HCT116 (cell line): Measurements from ENCODE around the gene UVRAG. TPM values are rescaled to one million over a fixed set of nuclear protein-coding genes. Genes with fewer than 3 reads are reported as not detected.

Experiments used
- ATAC-seq: fragments of 200-7000 bp; cut with Tn5 transposase; 2 replicates; pipeline ENCODE4 v1.9.1; 2020; ENCODE audit warnings: mild to moderate bottlenecking, moderate library complexity
- BruUV-seq: library from RNA; stranded (reverse); fragments of 400-500 nt; replicated peaks from 2 replicates; lab custom pipeline; 2021; lab: Mats Ljungman, UMichigan
- CTCF ChIA-PET: fragments of 300-600 bp; sonication (Branson Sonifier 250); formaldehyde crosslinking; loops from one replicate; lab custom pipeline; 2021; ENCODE audit warnings: antibody characterized with exemption; lab: Charles Lee
- POLR2A ChIA-PET: fragments of 300-600, 350-600 bp; sonication (Branson Sonifier 250); formaldehyde crosslinking; loops from one replicate; lab custom pipeline; 2021; ENCODE audit warnings: antibody characterized with exemption; lab: Charles Lee
- RAD21 ChIA-PET, 2 experiments: fragments of 300-600 bp; sonication (Branson Sonifier 250); formaldehyde crosslinking; loops; one replicate each; lab custom pipeline; 2023; ENCODE audit warnings: low total read pairs in 2 of 2; ENCODE audit not compliant: uncharacterized antibody in 2 of 2, unreplicated experiment in 2 of 2, low non-redundant PET in 1 of 2; lab: Charles Lee
- DNase-seq: peaks from one replicate; pipeline ENCODE4 v3.0.0-alpha.2; 2010; ENCODE audit warnings: low read depth, low spot score
- H2AFZ ChIP-seq: fragments of 200-600 bp; shearing (Covaris generic), sonication (generic); 2 replicates; pipeline ENCODE4 v1.6.1; 2017; ENCODE audit warnings: low read depth, mixed run types, mixed read lengths, antibody characterized with exemption, low read length; ENCODE audit not compliant: poor library complexity, severe bottlenecking
- H3K27ac ChIP-seq: 2 replicates; pipeline ENCODE4 v1.5.1; 2012; ENCODE audit warnings: low read depth, low read length
- H3K27me3 ChIP-seq: fragments of 200-600 bp; sonication (generic); 2 replicates; pipeline ENCODE4 v1.6.1; 2016; ENCODE audit warnings: mixed run types, low read length, mixed read lengths; ENCODE audit not compliant: insufficient read depth
- H3K36me3 ChIP-seq, 2 experiments: fragments of 200-500 bp in 1 of 2; fragments of 200-600 bp in 1 of 2; sonication (Bioruptor generic) in 1 of 2; sonication (generic) in 1 of 2; 2 replicates each; pipeline versions ENCODE4 v1.5.1 to v1.6.1; 2014 to 2016; ENCODE audit warnings: low read length in 2 of 2, inconsistent platforms in 1 of 2, mixed read lengths in 1 of 2, mixed run types in 1 of 2; ENCODE audit not compliant: insufficient read depth in 2 of 2, control insufficient read depth in 1 of 2
- H3K4me1 ChIP-seq, 2 experiments: fragments of 200-600 bp in 1 of 2; sonication (generic) in 1 of 2; 2 replicates each; pipeline versions ENCODE4 v1.5.1 to v1.6.1; 2012 to 2017; ENCODE audit warnings: low read length in 2 of 2, inconsistent platforms in 1 of 2, mild to moderate bottlenecking in 1 of 2, mixed read lengths in 1 of 2, mixed run types in 1 of 2, moderate library complexity in 1 of 2; ENCODE audit not compliant: insufficient read depth in 2 of 2, control insufficient read depth in 1 of 2
- H3K4me2 ChIP-seq: fragments of 200-600 bp; sonication (generic); 2 replicates; pipeline ENCODE4 v1.6.1; 2017; ENCODE audit warnings: mixed run types, low read length, mixed read lengths
- H3K4me3 ChIP-seq, 2 experiments: fragments of 200-600 bp in 1 of 2; sonication (generic) in 1 of 2; replicated peaks in 1 of 2; 2 replicates each; pipeline ENCODE4 v1.5.1; 2011 to 2016; ENCODE audit warnings: low read length in 2 of 2, control low read depth in 1 of 2, low read depth in 1 of 2, mild to moderate bottlenecking in 1 of 2, mixed read lengths in 1 of 2, mixed run types in 1 of 2
- H3K79me2 ChIP-seq: fragments of 200-600 bp; sonication (generic); 2 replicates; pipeline ENCODE4 v1.6.1; 2017; ENCODE audit warnings: mild to moderate bottlenecking, mixed run types, low read length, moderate library complexity, mixed read lengths; ENCODE audit not compliant: insufficient read depth
- H3K9ac ChIP-seq: fragments of 200-600 bp; sonication (generic); 2 replicates; pipeline ENCODE4 v1.6.1; 2016; ENCODE audit warnings: low read length, mixed read lengths
- H3K9me2 ChIP-seq: fragments of 200-600 bp; sonication (generic), shearing (Covaris generic); 2 replicates; pipeline ENCODE4 v1.6.1; 2017; ENCODE audit warnings: mixed run types, mild to moderate bottlenecking, moderate library complexity; ENCODE audit not compliant: insufficient read depth
- H3K9me3 ChIP-seq, 2 experiments: fragments of 200-500 bp in 1 of 2; fragments of 200-600 bp in 1 of 2; sonication (Bioruptor generic) in 1 of 2; sonication (generic) in 1 of 2; 2 replicates each; pipeline ENCODE4 v1.6.1; 2014 to 2017; ENCODE audit warnings: low read length in 2 of 2, mixed read lengths in 2 of 2, inconsistent platforms in 1 of 2, low read depth in 1 of 2, mild to moderate bottlenecking in 1 of 2, mixed run types in 1 of 2, moderate library complexity in 1 of 2; ENCODE audit not compliant: control insufficient read depth in 1 of 2, insufficient read depth in 1 of 2
- H4K20me1 ChIP-seq: fragments of 200-600 bp; sonication (generic), shearing (Covaris generic); 2 replicates; pipeline ENCODE4 v1.6.1; 2017; ENCODE audit warnings: mixed run types, mild to moderate bottlenecking, moderate library complexity; ENCODE audit not compliant: insufficient read depth
- CBX3 ChIP-seq: IDR thresholded peaks from 2 replicates; pipeline ENCODE4 v1.6.1; 2012; ENCODE audit warnings: low read depth
- CEBPB ChIP-seq: IDR thresholded peaks from 2 replicates; pipeline ENCODE4 v1.6.1; 2012; ENCODE audit warnings: low read depth
- EZH2 ChIP-seq: fragments of 200-600 bp; sonication (generic); IDR thresholded peaks from 2 replicates; pipeline ENCODE4 v1.6.1; 2017; ENCODE audit warnings: antibody characterized with exemption, mixed run types
- EZH2phosphoT487 ChIP-seq: fragments of 200-600 bp; IDR thresholded peaks from 2 replicates; pipeline ENCODE4 v1.6.1; 2018; ENCODE audit warnings: antibody characterized with exemption, borderline replicate concordance
- FOSL1 ChIP-seq: IDR thresholded peaks from 2 replicates; pipeline ENCODE4 v1.6.1; 2012; ENCODE audit warnings: low read depth
- POLR2A ChIP-seq: IDR thresholded peaks from 2 replicates; pipeline ENCODE4 v1.7.0; 2011; ENCODE audit warnings: borderline replicate concordance; ENCODE audit not compliant: insufficient read depth, insufficient read length; ENCODE audit errors: extremely low read depth
- RAD21 ChIP-seq: IDR thresholded peaks from 2 replicates; pipeline ENCODE4 v1.6.1; 2012; ENCODE audit warnings: low read depth, mild to moderate bottlenecking
- SP1 ChIP-seq: IDR thresholded peaks from 2 replicates; pipeline ENCODE4 v1.6.1; 2012; ENCODE audit warnings: low read depth
- SRF ChIP-seq: IDR thresholded peaks from 2 replicates; pipeline ENCODE4 v1.6.1; 2012; ENCODE audit warnings: low read depth
- YY1 ChIP-seq: IDR thresholded peaks from 2 replicates; pipeline ENCODE4 v1.6.1; 2011; ENCODE audit warnings: low read length, low read depth, moderate library complexity, mild to moderate bottlenecking; ENCODE audit not compliant: insufficient replicate concordance; ENCODE audit errors: extremely low read depth
- ZFX ChIP-seq: fragments of 450-650 bp; IDR thresholded peaks from 2 replicates; pipeline ENCODE4 v1.6.1; 2017
- ZNF274 ChIP-seq: fragments of 200-500 bp; sonication (Bioruptor generic); IDR thresholded peaks from 2 replicates; pipeline ENCODE4 v1.6.1; 2014; ENCODE audit warnings: mild to moderate bottlenecking, low read depth, low read length, inconsistent platforms
- intact Hi-C: fragments of 100-400 bp; cut with micrococcal nuclease; formaldehyde crosslinking; loops from 2 replicates; pipeline ENCODE4 v1.10.0; 2022
- total RNA-seq: library from RNA; stranded (reverse); gene quantifications from one replicate; pipeline ENCODE4 v1.2.1, GENCODE V29; 2021; ENCODE audit not compliant: unreplicated experiment
- TF ChIP-seq, protein P1 (sequence below): IDR thresholded peaks from 2 replicates; pipeline ENCODE4 v1.6.1; 2012
- TF ChIP-seq, protein P2 (sequence below): IDR thresholded peaks from 2 replicates; pipeline ENCODE4 v1.6.1; 2011; ENCODE audit warnings: mild to moderate bottlenecking, low read length, moderate library complexity; ENCODE audit not compliant: insufficient replicate concordance; ENCODE audit errors: extremely low read depth

The UVRAG gene
- total RNA-seq, 1 experiment from 2014 or later: 12.3 TPM

DNA sequence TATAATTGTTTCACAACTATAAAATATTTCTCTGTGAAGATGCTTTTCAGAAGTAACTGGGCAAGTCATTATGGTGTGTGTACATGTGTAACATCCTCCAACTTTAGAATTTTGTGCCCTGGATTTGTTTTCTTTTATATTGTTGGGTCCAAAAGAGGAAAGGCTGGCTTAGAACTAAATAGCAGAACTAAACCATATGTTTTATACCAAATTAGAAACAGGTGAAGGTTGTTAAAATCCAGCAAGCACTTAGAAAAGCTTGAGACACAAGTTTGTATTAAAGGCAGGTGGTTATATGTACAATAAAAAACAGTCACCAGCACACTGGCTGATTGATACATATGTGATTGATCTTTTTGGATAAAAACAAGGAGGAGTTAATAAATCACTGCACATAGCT, 232.8 kb downstream of the UVRAG start:
- ChIA-PET POLR2A (no interaction called here), CTCF (no interaction called here), RAD21 (no interaction called here)
- Histone ChIP-seq H3K9me2 (no peaks in the 10 kb centered on the region), H3K27ac (no peak overlapping the region), H3K4me1 (no peaks in the 10 kb centered on the region), H3K27me3 (no peaks in the 10 kb centered on the region), H3K4me2 (no peak overlapping the region), H3K4me3 (no peak overlapping the region), H4K20me1 (no peaks in the 10 kb centered on the region), H3K9me3 (peaks cover 7 to 11% of the 10 kb centered on the region in 2 experiments; a peak in 2 of 4 replicates), H3K9ac (no peak overlapping the region), H3K36me3 (no peaks in the 10 kb centered on the region), H3K79me2 (no peaks in the 10 kb centered on the region), H2AFZ (no peak overlapping the region)
- BruUV-seq: no TSS peak
- no peak for TF ChIP-seq EZH2phosphoT487
- TF ChIP-seq ZFX: no peak
- no peak for TF ChIP-seq ZNF274
- no peak for TF ChIP-seq SP1
- TF ChIP-seq, protein P1, sequence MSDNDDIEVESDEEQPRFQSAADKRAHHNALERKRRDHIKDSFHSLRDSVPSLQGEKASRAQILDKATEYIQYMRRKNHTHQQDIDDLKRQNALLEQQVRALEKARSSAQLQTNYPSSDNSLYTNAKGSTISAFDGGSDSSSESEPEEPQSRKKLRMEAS: no peak
- TF ChIP-seq YY1: no peak
- no peak for TF ChIP-seq CBX3
- no peak for TF ChIP-seq FOSL1
- TF ChIP-seq, protein P2, sequence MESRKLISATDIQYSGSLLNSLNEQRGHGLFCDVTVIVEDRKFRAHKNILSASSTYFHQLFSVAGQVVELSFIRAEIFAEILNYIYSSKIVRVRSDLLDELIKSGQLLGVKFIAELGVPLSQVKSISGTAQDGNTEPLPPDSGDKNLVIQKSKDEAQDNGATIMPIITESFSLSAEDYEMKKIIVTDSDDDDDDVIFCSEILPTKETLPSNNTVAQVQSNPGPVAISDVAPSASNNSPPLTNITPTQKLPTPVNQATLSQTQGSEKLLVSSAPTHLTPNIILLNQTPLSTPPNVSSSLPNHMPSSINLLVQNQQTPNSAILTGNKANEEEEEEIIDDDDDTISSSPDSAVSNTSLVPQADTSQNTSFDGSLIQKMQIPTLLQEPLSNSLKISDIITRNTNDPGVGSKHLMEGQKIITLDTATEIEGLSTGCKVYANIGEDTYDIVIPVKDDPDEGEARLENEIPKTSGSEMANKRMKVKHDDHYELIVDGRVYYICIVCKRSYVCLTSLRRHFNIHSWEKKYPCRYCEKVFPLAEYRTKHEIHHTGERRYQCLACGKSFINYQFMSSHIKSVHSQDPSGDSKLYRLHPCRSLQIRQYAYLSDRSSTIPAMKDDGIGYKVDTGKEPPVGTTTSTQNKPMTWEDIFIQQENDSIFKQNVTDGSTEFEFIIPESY: no peak
- no peak for TF ChIP-seq RAD21
- TF ChIP-seq CEBPB: no peak
- TF ChIP-seq EZH2: no peak
- TF ChIP-seq SRF: no peak
- no peak for TF ChIP-seq POLR2A
- ATAC-seq (no peak), DNase-seq (no peak)
- intact Hi-C loops: no loop called here
